Fibroblast of upper back skin (primary cell): Measurements from ENCODE around the gene DCP1B.

Experiments used
- DNase-seq: peaks from one replicate; pipeline ENCODE4 v3.0.0-alpha.2; 2013

DCP1B gene

GRCh38 chr12:2017546-2018337 is 13.5 kb upstream of the DCP1B start:
- DNase-seq: peak; percentile 10

DNA sequence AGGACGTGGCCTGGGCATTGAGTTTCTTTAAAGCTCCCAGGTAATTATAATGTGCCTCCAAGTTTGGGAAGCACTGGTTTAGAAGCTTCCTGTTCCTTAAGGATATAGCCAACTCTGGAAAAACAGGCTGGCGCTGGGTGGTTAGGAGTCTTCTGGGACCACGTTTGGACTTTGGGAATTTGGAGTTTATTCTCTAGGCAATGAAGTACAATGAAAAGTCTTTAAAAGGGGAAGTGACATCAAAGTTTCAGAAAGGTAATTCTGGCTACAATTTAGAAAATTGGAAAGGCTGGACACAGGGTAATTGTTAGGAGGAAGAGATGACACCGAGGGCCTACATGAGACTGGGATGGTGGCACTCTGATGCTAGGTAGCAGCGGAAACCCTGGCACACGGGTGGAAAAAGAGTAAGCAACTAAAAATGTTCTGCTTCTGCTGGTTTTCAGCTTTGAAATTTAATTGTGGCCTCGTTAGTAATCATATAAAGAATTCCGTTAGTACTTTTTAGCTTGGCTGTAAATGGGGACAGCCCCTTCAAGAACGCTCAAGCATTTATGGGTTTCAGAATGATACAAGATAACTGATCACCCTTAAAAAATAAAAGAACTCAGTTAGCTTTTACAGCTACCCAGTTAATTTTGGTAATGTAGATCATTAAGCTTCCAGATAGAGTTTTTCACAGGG is 12.7 kb upstream of the DCP1B start:
- DNase-seq: no peak

GRCh38 chr12:2014231-2014630 is 10.0 kb upstream of the DCP1B start:
- DNase-seq: no peak

GRCh38 chr12:2013527-2014223 is 9.4 kb upstream of the DCP1B start:
- DNase-seq: no peak

- no peak for DNase-seq
Observed at GRCh38 chr12:2013086-2013485, 8.8 kb upstream of the DCP1B start.

DNA sequence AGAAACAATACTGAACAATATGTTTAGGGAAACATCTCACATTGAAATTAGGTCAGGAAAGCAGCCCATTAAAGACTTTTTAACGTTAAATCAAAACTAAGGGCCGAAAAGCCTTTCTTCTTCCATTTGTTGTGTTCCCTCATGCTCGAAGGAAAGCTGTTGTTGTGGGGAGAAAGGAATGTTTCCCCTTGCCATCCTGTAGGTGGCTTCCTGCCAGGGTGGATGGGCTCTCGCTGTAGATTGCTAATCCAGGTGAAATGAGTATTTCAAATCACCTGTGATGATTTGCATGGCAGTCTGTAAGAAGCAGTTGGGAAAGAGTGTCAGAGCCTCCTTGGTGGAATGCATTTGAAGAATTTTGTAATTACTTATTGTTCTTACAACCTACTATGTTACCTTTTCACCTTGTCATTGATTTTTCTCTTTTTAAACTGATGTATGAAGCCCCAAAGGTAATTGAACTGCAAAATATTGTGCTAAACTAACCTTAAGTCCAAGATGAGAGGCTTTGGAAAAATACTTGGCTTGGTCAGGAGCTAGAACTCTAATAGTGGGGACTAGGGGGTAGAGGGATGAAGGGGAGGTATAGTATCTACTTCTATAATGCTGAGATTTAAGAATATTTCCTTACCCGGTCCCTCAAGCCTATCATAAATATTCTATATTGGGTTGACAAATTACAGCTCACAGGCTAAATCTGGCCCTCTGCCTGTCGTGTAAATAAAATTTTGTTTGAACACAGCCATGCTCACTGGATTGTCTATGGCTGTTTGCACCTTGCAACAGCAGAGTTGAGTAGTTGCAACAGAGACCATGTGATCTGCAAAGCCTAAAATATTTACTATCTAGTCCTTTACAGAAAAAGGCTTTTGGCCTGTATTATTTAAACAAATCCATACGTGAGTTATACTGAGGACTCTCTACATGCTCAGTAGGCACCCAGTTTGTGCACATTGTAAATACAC is 7.7 kb upstream of the DCP1B start:
- DNase-seq: no peak

DNA sequence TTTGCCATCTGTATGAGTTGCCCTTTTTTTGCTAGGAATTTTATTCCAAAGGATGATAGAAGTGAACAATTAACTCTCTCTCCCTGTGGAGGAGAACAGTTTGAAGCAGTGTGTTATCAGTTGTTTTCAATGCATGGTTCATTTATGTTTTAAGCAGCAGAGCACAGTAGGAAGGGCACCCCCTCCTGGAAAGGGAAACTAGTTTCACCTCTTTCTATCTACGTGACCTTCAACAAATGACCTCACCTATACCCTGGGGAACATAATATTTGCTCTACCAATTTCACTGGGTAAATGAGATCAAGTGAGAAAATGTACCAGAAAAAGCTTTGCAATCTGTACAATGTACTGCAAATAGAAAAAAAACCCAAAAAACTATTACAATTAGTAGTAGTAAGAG is 5.4 kb upstream of the DCP1B start:
- DNase-seq: no peak

DNA sequence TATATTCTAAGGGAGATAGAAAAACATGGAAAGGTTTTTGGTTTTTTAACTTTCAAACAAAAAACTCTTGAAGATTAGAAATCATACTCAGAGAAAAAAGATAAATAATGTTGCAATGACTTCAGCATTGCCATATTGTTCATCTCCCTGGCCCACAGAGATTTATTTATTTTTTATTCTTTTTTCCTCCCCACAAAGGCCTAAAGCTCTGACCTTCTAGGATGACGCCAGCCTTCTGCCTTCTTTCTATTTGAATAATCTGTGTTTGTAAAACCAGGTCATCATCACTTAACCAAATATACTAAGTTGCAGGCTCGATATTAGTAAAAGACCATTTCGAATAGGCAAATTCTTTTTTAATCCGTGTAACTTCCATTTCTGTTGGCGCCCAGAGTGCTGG is 4.4 kb upstream of the DCP1B start:
- no peak for DNase-seq

DNA sequence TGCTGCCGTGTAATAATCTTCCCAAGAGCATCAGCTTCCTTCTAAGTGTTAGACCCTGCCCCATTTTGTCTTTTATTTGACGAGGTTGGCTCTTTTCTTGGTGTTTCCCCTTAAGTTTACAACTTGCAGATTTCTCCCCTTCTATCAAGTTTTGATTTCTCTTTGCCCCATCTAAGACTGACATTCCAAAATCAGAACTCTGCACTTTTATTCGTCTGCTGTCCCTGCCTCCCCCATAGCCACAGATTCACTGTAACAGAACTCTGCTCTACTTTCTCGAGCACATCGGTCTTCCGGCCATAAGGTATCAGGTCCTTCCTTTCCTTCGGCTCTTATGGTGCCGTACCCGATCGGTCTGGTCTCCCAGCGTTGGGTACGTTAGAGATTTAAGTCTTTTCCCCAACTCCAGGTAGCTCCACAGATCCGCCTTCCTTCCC is 563 bp downstream of the DCP1B start:
- DNase-seq: no peak

- no peak for DNase-seq
Observed at GRCh38 chr12:1995205-1995896, 8.9 kb downstream of the DCP1B start.

GRCh38 chr12:1994429-1995143 is 9.7 kb downstream of the DCP1B start:
- no peak for DNase-seq

DNA sequence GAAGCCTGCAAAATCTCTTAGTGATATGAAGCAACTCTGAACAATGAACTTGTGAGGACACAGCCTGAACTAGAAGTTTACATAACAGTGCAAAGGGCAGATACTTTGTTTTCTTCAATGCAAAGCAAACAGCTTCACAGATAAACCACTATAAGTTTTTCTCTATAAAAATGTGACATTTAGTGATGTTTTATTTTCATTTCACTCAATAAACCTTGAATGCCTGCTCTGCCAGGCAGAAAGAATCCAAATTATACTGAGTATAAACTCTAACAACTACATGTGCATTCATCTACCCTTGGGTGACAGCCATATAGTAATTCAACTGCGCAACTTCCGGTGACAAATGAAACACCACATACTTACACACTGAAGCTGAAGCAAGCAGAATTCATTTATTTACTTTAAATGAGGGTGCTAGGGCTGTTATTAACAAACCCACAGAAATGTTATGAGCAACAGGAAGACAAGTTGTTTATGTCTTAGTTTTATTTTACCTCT is 10.3 kb downstream of the DCP1B start:
- DNase-seq: peak; percentile 25

DNA sequence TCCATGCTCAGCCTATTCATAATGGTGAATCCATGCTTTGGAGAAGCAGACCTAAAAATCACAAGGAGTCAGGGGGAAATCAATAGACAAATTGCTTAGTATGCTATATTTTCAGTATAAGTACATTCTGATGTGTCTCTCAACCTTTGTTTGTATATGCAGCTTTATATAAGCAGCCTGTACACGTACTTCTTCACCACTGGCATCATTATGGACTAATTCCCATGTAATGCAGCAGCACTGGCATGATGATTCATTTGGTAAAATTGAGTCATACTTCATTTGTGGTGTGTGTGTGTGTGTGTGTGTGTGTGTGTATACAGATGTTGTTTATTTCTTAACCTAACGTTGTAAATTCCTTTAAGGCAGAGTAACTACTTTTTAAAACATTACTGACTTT is 10.9 kb downstream of the DCP1B start:
- DNase-seq: peak; percentile 76

DNA sequence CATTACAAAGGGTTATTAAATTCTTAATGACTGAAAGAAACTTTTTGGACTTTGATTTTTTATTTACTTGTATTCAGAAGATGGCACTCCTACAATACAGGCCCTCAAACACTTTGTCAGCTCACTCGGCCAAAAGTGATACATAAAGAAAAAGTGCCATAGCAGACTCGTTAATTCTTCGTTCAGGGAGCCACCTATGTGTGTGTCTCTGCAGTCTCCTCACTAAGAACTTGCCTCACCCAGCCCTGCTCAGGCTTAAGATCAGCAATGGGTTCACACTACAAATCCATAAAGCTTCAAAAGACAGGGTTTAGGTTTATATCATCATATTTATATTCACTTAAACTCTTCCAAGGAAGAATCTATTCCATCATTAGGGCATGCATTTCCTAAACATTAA is 11.5 kb downstream of the DCP1B start:
- DNase-seq: no peak

DNA sequence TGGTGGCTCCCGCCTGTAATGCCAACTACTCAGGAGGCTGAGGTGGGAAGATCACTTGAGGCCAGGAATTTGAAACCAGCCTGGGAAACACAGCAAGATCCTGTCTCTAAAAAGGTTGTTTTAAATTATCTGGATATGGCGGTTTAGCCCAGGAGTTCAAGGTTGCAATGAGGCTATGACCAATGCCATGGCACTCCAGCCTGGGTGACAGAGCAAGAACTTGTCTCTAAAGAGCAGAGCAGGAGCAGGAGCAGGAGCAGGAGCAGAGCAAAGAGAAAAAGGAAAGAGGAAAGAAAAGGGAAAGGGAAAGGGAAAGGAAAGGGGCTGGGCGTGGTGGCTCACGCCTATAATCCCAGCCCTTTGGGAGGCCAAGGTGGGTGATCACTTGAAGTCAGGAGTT is 15.1 kb downstream of the DCP1B start:
- no peak for DNase-seq

GRCh38 chr12:1984759-1985158 is 19.5 kb downstream of the DCP1B start:
- no peak for DNase-seq

DNA sequence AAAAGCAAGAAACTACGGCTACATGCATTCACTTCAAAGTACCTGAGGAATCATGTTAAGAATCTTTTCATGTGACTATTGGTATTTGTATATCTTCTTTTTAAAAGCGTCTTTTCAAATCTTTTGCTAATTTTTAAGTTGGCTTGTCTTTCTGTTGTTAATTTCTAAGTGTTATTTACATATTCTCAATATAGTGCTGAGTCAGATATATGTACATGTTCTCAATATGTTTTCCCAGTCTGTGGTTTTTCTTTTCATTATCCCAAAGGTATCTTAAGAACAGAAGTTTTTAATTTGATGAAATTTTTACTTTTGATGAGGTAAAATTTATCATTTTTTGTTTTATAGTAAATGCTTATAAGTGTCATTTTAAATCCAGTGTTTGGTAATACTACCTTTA is 24.0 kb downstream of the DCP1B start:
- no peak for DNase-seq

GRCh38 chr12:1978078-1978862 is 26.0 kb downstream of the DCP1B start:
- DNase-seq: no peak

DNA sequence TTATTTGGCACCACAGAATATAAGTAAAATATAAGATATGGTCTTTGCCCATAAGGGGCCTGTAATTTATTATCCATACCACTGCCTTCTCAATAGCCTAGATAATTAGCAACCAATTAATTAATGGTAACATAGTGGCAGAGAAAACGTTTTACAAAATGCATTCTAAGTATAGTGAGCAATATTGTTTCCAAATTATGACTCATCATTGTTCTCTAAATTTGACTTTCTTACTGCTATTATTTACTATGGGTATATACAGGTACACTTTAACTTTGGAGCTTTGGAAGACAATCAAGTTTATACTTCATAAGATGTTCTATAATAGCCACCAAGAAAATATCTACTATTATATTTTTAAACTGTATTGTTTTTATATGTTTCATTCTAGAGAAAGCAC is 26.7 kb downstream of the DCP1B start:
- no peak for DNase-seq

DNA sequence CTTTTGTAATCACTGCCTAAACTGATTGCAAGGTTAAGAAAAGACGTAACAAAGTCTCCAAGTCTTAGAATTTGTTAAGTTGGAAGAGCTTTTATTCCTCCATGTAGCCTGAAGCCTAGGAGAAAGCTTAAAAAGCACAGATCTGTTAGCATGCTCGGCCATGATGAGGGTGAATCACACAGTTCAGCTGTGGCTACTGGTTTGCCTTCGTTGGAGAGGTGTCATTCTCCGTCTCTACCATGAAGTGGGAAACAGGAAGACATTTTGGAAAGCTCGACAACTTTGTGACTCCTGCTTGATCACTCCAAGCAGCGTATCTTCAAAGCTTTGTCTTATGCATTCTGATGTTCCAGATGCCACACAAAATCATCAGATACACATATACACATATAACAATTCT is 27.1 kb downstream of the DCP1B start:
- no peak for DNase-seq
